ENCODE results near the gene LEF1. TPM values are rescaled to one million over a fixed set of nuclear protein-coding genes. Genes with fewer than 3 reads are reported as not detected.

LEF1 gene
- total RNA-seq, 1 experiment from 2014 or later: 0.79 TPM

DNA sequence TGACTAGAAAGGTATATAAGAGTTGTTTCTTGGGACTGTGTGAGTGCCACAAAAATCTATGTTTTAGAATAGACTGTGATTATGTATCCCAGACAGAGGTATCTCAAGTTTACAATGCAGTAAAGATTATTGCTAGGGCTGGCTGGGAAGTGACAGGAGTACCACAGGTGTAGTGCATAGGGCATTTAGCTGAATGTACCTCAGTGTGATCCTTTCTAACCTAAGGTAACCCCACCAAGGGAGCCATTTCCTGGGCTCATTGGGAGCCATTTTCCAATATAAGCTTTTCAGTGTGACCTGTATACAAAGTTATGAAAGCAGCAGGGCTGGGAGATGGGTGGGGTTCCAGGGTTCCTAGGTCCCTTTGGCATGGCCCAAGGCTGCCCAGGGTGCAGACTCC lies 6.1 kb upstream of the LEF1 start:
- CTCF ChIA-PET: no interaction called here
- no TSS peak for BruUV-seq (replicated peaks)
- POLR2A ChIA-PET: no interaction called here

More for the DNA sequence above, 6.1 kb upstream of the LEF1 start:
- H2AFZ ChIP-seq (ENCODE audit: low read depth, low read length, poor library complexity, severe bottlenecking): no peak overlapping the region
- no peaks in the 10 kb centered on the region for H3K9me2 ChIP-seq (ENCODE audit: insufficient read depth)
- peaks cover 14% of the 10 kb centered on the region for H3K27me3 ChIP-seq (ENCODE audit: insufficient read depth, low read length)
- ATAC-seq: no peak
- intact Hi-C loops (cut with micrococcal nuclease): no loop called here
- H3K27ac ChIP-seq (ENCODE audit: low read depth, low read length): no peak overlapping the region
- H3K4me3 ChIP-seq (replicated peaks in 1 of 2; ENCODE audit: low read depth in 1 of 2, low read length in 2 of 2): no peak overlapping the region
- no peaks in the 10 kb centered on the region for H3K4me1 ChIP-seq (ENCODE audit: control insufficient read depth in 1 of 2, insufficient read depth in 2 of 2, low read length in 2 of 2)
- H3K36me3 ChIP-seq (ENCODE audit: control insufficient read depth in 1 of 2, insufficient read depth in 2 of 2, low read length in 2 of 2): no peaks in the 10 kb centered on the region
- RAD21 ChIA-PET (ENCODE audit: low non-redundant PET in 1 of 2, low total read pairs in 2 of 2, uncharacterized antibody in 2 of 2, unreplicated experiment in 2 of 2): interaction anchor here in 1 of 2 experiments (0.8 kb wide), 1 partner anchor 457 kb away, joined by 3 read pairs; no protein-coding TSS in a partner anchor
- H3K9ac ChIP-seq (ENCODE audit: low read length): no peak overlapping the region
- no peaks in the 10 kb centered on the region for H4K20me1 ChIP-seq (ENCODE audit: insufficient read depth)
- no peak overlapping the region for H3K4me2 ChIP-seq (ENCODE audit: low read length)
- no peaks in the 10 kb centered on the region for H3K9me3 ChIP-seq (ENCODE audit: control insufficient read depth in 1 of 2, insufficient read depth in 1 of 2, low read depth in 1 of 2, low read length in 2 of 2)
- DNase-seq (ENCODE audit: low read depth, low spot score): no peak
- no peaks in the 10 kb centered on the region for H3K79me2 ChIP-seq (ENCODE audit: insufficient read depth, low read length)
- TF ChIP-seq EZH2phosphoT487 (IDR thresholded peaks at IDR 0.05; ENCODE audit: borderline replicate concordance) (no peak), TCF7L2 (IDR thresholded peaks at IDR 0.05; ENCODE audit: borderline replicate concordance, extremely low read depth, insufficient read depth, insufficient read length) (no peak), ZFX (IDR thresholded peaks at IDR 0.05) (no peak), SRF (IDR thresholded peaks at IDR 0.05; ENCODE audit: low read depth) (no peak), POLR2AphosphoS5 (IDR thresholded peaks at IDR 0.05; ENCODE audit: low read depth, low read length) (no peak), JUND (IDR thresholded peaks at IDR 0.05) (no peak), RAD21 (IDR thresholded peaks at IDR 0.05; ENCODE audit: low read depth) (no peak), FOSL1 (IDR thresholded peaks at IDR 0.05; ENCODE audit: low read depth) (no peak), EZH2 (IDR thresholded peaks at IDR 0.05) (no peak), CTCF (IDR thresholded peaks at IDR 0.05 in 2 of 3, conservative IDR thresholded peaks at IDR 0.05 in 1 of 3; ENCODE audit: borderline replicate concordance in 1 of 3, insufficient read depth in 1 of 3, low read depth in 2 of 3, low read length in 2 of 3) (no peak), CEBPB (IDR thresholded peaks at IDR 0.05; ENCODE audit: low read depth) (no peak), SIN3A (IDR thresholded peaks at IDR 0.05; ENCODE audit: low read depth) (no peak)
- TF ChIP-seq, protein P1, sequence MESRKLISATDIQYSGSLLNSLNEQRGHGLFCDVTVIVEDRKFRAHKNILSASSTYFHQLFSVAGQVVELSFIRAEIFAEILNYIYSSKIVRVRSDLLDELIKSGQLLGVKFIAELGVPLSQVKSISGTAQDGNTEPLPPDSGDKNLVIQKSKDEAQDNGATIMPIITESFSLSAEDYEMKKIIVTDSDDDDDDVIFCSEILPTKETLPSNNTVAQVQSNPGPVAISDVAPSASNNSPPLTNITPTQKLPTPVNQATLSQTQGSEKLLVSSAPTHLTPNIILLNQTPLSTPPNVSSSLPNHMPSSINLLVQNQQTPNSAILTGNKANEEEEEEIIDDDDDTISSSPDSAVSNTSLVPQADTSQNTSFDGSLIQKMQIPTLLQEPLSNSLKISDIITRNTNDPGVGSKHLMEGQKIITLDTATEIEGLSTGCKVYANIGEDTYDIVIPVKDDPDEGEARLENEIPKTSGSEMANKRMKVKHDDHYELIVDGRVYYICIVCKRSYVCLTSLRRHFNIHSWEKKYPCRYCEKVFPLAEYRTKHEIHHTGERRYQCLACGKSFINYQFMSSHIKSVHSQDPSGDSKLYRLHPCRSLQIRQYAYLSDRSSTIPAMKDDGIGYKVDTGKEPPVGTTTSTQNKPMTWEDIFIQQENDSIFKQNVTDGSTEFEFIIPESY (IDR thresholded peaks at IDR 0.05; ENCODE audit: extremely low read depth, insufficient replicate concordance, low read length): no peak
